ENCODE data around the gene OR9Q1.

Gene OR9Q1

DNA sequence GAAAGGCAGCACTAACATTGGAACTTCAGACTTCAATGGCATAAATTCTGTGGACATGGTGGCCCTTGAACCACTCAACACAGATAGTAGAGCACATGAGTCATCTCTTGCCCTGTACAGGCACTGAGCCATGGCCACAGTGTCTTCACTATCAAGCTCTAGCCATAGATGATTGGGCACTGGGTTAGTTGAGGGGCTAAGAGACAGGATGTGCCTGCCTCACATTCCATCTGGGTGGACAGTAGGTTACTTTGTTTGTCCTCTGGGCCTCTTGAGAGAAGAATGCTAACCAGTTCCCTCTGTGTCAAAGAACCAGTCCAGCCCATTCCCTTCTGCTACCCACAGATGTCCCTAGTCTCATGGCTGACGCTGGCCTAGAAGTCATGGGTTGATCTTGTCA is 46.9 kb downstream of the OR9Q1 start:
- no peak for TF ChIP-seq CTCF (IDR thresholded peaks at IDR 0.05; ENCODE audit: unreplicated experiment in 3 of 3)
- no peak overlapping the region for H3K27ac Mint-ChIP-seq
- H3K4me1 Mint-ChIP-seq, result no peaks in the 10 kb centered on the region
- no peaks in the 10 kb centered on the region for H3K36me3 Mint-ChIP-seq (ENCODE audit: low read depth)
- peaks cover 10% of the 10 kb centered on the region for H3K27me3 Mint-ChIP-seq (ENCODE audit: low read depth)
- H3K9me3 Mint-ChIP-seq, result no peaks in the 10 kb centered on the region
- H3K4me3 Mint-ChIP-seq, result no peak overlapping the region

GRCh38 chr11:58075781-58076180 is 52.1 kb downstream of the OR9Q1 start:
- H3K4me1 Mint-ChIP-seq, result no peaks in the 10 kb centered on the region
- H3K36me3 Mint-ChIP-seq (ENCODE audit: low read depth), result no peaks in the 10 kb centered on the region
- H3K9me3 Mint-ChIP-seq, result no peaks in the 10 kb centered on the region
- no peaks in the 10 kb centered on the region for H3K27me3 Mint-ChIP-seq (ENCODE audit: low read depth)
- no peak overlapping the region for H3K27ac Mint-ChIP-seq
- TF ChIP-seq CTCF (IDR thresholded peaks at IDR 0.05; ENCODE audit: unreplicated experiment in 3 of 3), result no peak
- no peak overlapping the region for H3K4me3 Mint-ChIP-seq

DNA sequence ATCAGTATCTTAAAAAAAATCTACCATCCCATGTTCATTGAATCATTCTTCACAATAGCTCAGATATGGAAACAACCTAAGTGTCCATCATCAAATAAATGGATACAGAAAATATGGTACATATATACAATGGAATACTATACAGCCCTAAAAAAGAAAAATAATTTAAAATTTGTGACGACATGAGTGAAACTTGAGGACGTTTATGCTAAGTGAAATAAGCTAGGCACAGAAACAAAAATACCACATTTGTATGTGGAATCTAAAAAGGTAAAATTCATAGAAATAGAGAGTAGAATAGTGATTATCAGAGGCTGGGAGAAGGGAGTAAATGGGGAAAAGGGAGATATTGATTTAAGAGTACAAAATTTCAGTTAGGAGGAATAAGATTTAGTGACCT is 62.8 kb downstream of the OR9Q1 start:
- Mint-ChIP-seq H3K4me3 (no peak overlapping the region), H3K9me3 (peaks cover 6% of the 10 kb centered on the region), H3K36me3 (ENCODE audit: low read depth) (no peaks in the 10 kb centered on the region), H3K4me1 (no peaks in the 10 kb centered on the region), H3K27ac (no peak overlapping the region), H3K27me3 (ENCODE audit: low read depth) (peaks cover 4% of the 10 kb centered on the region)
- no peak for TF ChIP-seq CTCF (IDR thresholded peaks at IDR 0.05; ENCODE audit: unreplicated experiment in 3 of 3)

GRCh38 chr11:58097437-58097836 is 73.8 kb downstream of the OR9Q1 start:
- Mint-ChIP-seq H3K27ac (no peak overlapping the region), H3K4me1 (no peaks in the 10 kb centered on the region), H3K27me3 (ENCODE audit: low read depth) (no peaks in the 10 kb centered on the region), H3K36me3 (ENCODE audit: low read depth) (no peaks in the 10 kb centered on the region), H3K4me3 (no peak overlapping the region), H3K9me3 (peaks cover 3% of the 10 kb centered on the region)
- TF ChIP-seq CTCF (IDR thresholded peaks at IDR 0.05; ENCODE audit: unreplicated experiment in 3 of 3), result no peak

DNA sequence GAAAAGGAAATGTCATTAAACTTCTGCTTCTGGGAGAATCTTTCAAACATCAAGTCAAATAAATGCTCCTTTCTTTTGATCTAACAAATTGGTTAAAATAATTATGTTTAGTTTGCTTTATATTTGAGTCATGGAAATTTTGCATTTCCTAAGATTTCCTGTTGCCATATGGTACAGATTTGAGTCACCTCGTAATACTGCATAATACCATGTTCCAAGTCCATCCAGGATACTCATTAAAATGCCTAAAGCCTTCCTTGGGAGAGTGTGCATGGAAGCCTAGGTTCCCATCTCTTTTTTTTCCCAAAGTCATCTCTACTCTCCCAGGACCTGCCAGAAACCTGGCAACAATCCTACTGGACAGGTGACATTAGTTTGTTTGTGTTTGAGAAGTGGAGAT is 97.4 kb downstream of the OR9Q1 start:
- Mint-ChIP-seq H3K27me3 (ENCODE audit: low read depth) (peaks cover 4% of the 10 kb centered on the region), H3K36me3 (ENCODE audit: low read depth) (no peaks in the 10 kb centered on the region), H3K9me3 (no peaks in the 10 kb centered on the region), H3K4me1 (no peaks in the 10 kb centered on the region), H3K27ac (no peak overlapping the region), H3K4me3 (no peak overlapping the region)
- TF ChIP-seq CTCF (IDR thresholded peaks at IDR 0.05; ENCODE audit: unreplicated experiment in 3 of 3), result no peak

DNA sequence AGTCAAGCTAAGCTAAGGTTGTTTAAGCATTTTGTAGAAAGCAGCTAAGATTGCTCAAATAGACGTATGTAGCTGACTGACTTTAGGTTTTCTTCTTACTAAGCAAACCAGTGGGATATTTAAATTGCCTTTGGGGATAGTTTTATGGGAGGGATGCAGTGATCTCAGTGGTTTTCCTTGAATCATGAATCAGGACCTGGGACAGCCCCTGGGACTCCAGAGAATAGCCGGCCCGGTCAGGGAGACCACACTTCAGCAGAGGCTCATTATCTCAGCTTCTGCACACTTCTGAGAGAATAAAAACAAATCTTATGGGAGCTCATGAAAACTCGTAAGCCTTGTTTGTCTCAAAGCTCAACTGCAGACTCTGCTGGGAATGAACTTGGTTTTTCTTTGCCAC is 101.8 kb downstream of the OR9Q1 start, which contains the start of gene OR9I1:
Gene OR9I1, minus strand, starts transcription at position 62 of the 400 bp plus-strand sequence. CDS start 6,086 bp downstream, outside the sequence.
- H3K27me3 Mint-ChIP-seq (ENCODE audit: low read depth), result no peaks in the 10 kb centered on the region
- TF ChIP-seq CTCF (IDR thresholded peaks at IDR 0.05; ENCODE audit: unreplicated experiment in 3 of 3), result no peak
- H3K36me3 Mint-ChIP-seq (ENCODE audit: low read depth), result no peaks in the 10 kb centered on the region
- no peak within 1 kb of the TSS for H3K27ac Mint-ChIP-seq
- H3K4me3 Mint-ChIP-seq, result no peak within 1 kb of the TSS
- H3K4me1 Mint-ChIP-seq, result no peaks in the 10 kb centered on the region
- no peaks in the 10 kb centered on the region for H3K9me3 Mint-ChIP-seq
